ENCODE measurements around the gene OR51G1.

OR51G1 gene

DNA sequence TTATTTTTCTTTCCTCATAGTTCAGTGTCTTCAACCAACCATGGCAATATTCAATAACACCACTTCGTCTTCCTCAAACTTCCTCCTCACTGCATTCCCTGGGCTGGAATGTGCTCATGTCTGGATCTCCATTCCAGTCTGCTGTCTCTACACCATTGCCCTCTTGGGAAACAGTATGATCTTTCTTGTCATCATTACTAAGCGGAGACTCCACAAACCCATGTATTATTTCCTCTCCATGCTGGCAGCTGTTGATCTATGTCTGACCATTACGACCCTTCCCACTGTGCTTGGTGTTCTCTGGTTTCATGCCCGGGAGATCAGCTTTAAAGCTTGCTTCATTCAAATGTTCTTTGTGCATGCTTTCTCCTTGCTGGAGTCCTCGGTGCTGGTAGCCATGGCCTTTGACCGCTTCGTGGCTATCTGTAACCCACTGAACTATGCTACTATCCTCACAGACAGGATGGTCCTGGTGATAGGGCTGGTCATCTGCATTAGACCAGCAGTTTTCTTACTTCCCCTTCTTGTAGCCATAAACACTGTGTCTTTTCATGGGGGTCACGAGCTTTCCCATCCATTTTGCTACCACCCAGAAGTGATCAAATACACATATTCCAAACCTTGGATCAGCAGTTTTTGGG, 42.2 kb downstream of the OR51G1 start, which contains the start of gene OR51T1:
Gene OR51T1, plus strand, starts transcription at position 41 of the 641 bp plus-strand sequence. Its CDS starts 0 bp downstream, at position 41.
- no peak within 1 kb of the TSS for H3K4me3 ChIP-seq (ENCODE audit: low read length)
- DNase-seq (ENCODE audit: low read depth, low spot score): no peak

DNA sequence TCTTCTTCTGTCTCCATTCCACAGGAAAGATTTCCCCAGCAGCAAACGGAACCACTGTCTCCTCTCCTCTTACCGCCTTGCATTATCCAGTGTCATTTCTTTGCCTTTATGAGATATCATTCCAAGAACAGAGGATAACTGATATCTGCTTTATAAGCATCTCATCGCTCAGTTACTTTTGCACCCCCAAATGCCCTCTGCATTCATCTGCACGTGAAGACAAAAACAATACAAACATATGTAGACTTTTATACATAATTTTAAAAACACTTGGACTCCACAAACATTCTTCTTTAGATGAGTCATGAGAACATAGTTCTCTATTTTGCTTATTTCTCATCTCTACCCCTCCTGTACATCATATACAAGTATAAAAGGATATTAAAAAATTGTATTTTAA, 43.0 kb downstream of the OR51G1 start:
- no peak for DNase-seq (ENCODE audit: low read depth, low spot score)
- H3K4me3 ChIP-seq (ENCODE audit: low read length): no peak overlapping the region
